HAP-1 (cell line): ENCODE results near the gene HMGA1.

Experiments used
- DNase-seq, 2 experiments: peaks; one replicate each; pipeline ENCODE4 v3.0.0-alpha.2; 2016 to 2020; ENCODE audit warnings: low spot score in 2 of 2
- H3K27me3 ChIP-seq: fragments of 250-450 bp; sonication (Bioruptor Pico); 2 replicates; pipeline ENCODE4 v1.5.1; 2020; ENCODE audit warnings: low read depth, mild to moderate bottlenecking, moderate library complexity
- H3K36me3 ChIP-seq: fragments of 250-450 bp; sonication (Bioruptor Pico); replicated peaks from 2 replicates; pipeline ENCODE4 v1.5.1; 2020; ENCODE audit warnings: mild to moderate bottlenecking
- H3K4me1 ChIP-seq: fragments of 250-450 bp; sonication (Bioruptor Pico); 2 replicates; pipeline ENCODE4 v1.5.1; 2020; ENCODE audit warnings: mild to moderate bottlenecking
- H3K4me3 ChIP-seq: fragments of 250-450 bp; sonication (Bioruptor Pico); 2 replicates; pipeline ENCODE4 v1.5.1; 2020; ENCODE audit warnings: mild to moderate bottlenecking, moderate library complexity
- H3K9me3 ChIP-seq: fragments of 250-450 bp; sonication (Bioruptor Pico); 2 replicates; pipeline ENCODE4 v1.5.1; 2020; ENCODE audit warnings: mild to moderate bottlenecking, moderate library complexity
- in situ Hi-C: fragments of 300-500 bp; cut with MboI; formaldehyde crosslinking; loops from 3 replicates; pipeline ENCODE4 v1.14.3; 2020; ENCODE audit warnings: low sequenced_read_pairs, inconsistent platforms, mixed read lengths

HMGA1 gene

DNA sequence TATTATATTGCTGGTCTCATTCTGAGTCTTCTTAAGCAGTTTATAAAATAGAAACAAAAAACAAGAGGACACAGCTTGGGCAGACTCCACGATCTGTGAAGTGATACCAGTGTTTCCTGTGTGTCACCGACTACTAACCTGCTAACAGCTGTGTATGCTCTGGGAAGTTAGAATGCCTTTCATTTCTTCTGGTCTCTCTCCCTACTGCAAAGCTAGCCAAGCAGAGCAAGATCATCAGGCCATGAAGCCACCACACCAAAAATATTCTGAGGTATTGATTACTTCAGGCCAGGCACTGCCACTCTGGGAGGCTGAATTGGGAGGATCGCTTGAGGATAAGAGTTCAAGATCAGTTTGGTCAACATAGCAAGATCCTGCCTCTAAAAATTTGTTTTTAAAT is 59.0 kb downstream of the HMGA1 start:
- no peak for DNase-seq
- Histone ChIP-seq H3K36me3 (peaks cover 20% of the 10 kb centered on the region), H3K9me3 (no peaks in the 10 kb centered on the region), H3K4me3 (no peak overlapping the region), H3K27me3 (no peaks in the 10 kb centered on the region), H3K4me1 (no peaks in the 10 kb centered on the region)
- in situ Hi-C loops: no loop called here
